GM19438 (cell line): ENCODE data around the gene GPD1L.
"Not testable (repeated sequence)": the region's sequence is repeated elsewhere in the genome, so short reads cannot be mapped to it uniquely, and the experiment has no call there.

Source experiments
- ATAC-seq: cut with Tn5 transposase; IDR thresholded peaks from one replicate; pipeline ENCODE4 v1.9.1; 2021; ENCODE audit warnings: low read depth; ENCODE audit not compliant: unreplicated experiment

Gene GPD1L

DNA sequence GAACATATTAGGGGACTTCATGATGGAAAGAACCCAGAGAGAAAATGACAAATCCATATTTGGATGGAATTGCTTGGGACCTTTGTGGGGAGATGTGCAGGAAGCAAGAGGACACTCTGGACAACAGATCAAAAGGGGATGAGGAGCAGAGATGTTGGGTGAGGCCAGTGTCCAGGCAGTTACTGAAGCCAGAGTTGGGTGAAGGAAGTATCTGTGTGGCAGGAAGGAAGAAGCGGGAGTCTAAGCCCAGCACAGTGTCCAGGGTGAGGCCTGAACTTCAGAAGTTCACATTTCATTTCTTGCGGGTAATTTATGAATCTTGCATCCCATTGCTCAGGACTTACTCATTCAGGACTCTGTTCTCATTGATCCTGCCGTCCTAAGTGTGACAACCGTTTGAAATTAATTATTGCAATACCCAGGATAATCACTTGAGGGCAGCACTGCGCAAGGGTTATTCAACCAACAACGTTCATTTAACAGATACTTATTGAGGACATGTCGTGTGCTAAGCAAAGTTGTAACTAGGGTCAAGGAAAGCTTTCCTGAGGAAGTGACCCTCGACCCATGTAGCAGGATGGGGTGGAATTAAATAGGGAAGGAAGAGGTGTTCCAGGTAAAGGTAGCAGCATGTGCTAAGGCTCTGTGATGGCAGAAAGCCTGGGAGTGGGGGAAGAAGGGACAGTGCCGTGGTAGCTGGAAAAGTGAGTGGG, 70.7 kb downstream of the GPD1L start:
- no peak for ATAC-seq

DNA sequence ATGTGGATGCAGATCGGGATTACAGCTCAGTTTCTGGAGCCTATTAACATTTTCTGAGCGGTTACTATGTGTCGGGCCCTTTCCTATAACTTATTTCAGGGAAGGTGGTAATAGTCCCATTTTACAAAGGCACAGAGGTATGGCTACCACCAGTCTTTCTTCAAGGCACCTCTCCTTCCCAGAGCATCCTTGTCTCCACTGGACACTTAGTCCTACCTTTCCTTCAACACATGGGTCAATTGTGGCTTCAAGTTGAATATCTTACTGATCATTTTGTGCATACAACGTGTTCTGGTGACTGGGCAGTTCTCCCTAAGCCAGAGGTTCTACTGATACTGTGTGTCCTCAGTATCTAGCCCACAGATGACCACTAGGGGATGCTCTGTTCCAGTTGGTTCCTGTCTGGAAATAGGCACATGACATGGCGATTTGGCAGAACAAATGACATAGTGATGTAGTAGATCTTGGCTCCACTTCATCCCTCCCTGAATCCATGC, 71.3 kb downstream of the GPD1L start:
- no peak for ATAC-seq

DNA sequence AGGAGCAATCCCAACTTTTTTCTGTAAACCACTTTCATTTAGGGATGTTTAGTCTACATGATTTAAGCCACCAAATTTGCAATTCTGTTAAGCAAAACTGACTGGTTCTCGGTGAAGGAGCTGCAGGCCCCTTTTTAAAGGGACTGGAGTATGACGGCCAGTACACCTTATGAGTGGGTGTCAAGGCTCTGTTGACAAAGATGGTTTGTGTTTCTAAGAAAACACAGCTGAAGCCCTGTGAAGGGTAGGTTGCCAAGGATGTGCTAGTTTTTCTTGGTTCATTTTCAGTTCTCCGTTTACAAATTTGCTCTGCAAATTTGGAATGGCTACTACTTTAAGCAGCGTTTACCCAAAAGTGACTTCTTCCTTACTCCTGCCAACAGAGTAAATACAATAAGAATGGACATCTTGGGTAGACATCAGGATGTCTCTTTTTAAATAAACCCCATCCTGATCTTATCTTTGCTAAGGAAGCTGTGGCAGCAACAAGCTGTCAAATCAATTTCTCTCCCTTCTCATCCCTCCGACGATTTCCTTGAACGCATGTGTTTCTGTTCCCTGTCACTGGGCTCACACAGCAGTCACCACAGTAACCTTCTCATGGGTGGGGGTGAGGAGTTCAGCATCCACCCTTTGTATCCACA, 73.8 kb downstream of the GPD1L start:
- no peak for ATAC-seq

DNA sequence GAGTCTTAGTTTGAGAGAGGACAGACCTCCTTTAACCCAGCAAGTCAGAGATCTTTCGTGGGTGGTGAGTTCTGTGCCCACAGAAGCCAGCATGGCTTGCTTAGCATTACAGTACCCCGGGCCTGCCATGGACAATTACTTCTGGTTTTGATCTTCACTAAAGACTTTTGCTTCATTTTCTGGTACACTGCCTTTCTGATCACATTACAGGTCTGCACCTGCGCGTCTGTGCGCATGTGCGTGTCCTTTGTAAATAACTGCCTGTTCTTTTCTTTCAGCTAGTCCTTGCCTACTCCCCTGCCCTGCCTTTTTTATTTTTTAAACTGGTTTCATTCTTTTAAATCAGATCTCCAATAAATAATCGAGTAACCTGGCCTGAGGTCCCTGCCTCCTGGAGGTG, 74.9 kb downstream of the GPD1L start:
- ATAC-seq, result no peak

DNA sequence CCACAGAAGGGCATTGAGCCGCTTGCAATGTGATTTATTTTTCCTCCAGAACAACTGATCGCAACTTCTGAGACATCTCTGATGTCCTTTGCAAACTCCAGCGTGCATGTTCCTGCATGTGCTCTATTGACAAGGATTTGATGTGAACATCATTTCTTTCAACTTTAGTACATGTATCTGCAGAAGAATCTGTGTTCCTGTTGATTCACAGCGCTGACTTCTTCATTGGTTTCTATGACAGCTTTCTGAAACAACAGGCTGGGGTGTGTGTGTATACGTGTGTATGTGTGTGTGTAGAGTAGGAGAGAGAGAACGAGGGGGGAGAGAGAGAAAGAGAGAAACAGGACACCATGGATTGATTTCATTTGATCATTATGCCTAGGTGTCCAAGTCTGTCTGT, 75.4 kb downstream of the GPD1L start:
- ATAC-seq, result no peak

DNA sequence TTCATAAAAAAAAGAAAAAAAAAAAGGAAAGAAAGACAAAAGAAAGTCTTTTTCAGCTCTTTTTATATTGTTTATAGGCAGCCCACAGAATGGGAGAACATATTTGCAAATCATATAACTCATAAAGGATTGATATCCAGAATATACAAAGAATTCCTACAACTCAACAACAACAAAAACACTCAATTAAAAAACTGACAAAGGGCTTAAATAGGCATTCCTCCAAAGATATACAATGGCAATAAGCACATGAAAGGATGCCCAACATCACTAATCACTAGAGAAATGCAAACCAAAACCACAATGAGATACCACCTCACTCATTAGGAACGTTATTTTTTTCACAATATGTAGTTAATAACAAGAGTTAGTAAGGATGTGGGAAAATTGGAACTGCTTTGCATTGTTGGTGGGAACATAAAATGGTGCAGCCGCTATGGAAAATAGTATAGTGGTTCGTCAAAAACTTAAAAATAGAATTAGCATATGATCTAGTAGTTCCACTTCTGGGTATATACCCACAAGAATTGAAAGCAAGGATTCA, 77.8 kb downstream of the GPD1L start:
- ATAC-seq, result no peak

DNA sequence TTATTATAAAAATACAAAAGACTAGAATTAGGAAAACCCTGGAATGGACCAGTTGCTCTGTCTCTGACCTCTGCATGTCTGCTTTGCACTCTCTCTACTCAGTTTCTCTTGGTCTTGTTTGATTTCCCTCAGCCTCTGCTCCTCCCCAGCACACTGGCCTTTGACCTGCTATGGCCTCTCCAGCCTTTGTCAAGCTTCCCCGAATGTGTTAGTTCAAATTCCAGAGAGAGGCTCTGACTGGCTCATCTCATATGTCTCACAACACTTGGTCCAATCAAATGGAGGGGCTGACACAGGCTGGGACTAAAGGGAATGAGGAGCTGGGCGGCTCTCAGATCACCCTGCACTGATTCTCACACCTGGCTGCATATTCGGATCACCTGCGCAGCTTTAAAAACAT, 79.7 kb downstream of the GPD1L start:
- ATAC-seq, result no peak

DNA sequence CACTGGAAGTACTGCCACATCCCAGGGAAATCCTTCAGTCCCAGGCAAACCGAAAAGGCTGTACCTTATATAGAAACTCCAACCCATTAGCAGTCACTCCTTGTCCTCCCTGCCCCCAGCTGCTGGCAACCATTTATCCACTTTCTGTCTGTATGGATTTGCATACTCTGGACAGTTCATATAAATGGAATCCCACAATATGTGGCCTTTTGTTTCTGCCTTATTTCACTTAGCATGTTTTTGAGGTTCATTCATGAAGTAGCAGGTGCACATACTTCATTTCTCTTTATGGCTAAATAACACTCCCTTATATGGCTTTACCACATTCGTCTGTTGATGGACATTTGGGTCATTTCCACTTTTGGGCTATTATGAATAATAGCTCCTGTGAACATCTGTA, 80.5 kb downstream of the GPD1L start:
- no peak for ATAC-seq

DNA sequence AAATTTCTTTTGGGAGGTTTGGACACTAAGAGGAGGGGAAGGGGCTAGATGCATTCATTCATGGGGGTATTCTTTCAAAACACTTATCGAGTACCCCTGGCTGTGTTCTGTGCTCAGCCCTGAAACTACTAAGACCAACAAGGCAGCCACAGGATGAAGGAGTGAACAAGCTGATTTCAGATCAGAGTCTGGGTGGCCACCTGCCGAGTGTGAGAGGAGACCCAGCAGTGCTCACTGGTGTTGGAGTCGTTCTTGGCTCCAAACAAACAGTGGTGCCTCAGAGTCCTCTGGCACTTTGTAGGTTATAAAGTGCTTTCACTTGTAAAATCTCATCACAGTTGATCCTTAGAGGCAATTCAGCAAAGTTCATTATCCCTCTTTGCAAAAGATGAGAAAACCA, 83.3 kb downstream of the GPD1L start:
- no peak for ATAC-seq

DNA sequence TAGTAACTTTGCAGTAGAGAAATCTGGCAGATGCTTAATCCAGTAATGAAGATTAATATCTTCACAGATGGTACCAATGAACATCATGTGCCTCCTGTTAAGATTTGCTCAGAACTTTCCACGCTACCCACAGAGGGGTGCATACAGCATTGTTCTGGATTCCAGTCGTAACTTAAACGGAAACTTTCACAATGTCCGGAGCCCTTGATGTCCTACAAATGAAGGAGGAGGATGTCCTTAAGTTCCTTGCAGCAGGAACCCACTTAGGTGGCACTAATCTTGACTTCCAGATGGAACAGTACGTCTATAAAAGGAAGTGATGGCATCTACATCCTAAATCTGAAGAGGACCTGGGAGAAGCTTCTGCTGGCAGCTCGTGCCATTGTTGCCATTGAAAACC, 84.1 kb downstream of the GPD1L start:
- not testable (repeated sequence) for ATAC-seq

DNA sequence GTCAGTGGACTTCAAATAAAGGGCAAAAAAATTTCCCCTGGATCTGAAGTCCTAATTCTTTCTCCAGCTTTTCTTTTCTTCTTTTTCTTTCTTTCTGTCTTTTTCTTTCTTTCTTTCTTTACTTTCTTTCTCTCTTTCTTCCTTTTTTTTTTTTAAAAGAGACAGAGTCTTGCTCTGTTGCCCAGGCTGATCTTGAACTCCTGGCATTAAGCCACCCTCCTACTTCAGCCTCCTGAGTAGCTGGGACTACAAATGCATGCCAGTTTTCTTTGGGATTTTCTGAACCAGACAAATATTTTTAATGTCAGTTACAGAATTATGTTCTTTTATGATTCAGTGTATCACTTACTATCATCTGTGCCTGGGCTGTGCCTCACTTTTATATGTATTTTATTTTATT, 86.7 kb downstream of the GPD1L start:
- no peak for ATAC-seq

DNA sequence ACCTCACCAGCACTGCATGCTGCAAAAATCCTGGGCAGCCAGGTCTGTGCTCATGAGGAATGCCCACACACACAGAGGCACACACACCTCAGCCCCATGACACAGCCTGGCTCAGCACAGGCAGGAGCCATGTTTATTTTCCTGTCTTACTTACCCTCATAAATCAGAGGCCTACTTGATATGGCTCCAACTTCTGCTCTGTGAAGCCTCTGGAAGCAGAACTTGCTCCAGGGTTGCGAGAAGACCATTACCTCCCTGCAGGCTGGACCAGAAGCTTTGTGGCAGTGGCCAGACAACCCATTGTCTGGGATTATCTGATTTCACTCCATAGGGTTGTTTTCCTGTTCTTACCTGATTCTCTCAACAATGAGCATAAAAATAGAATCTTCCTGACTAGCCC, 88.2 kb downstream of the GPD1L start:
- no peak for ATAC-seq

DNA sequence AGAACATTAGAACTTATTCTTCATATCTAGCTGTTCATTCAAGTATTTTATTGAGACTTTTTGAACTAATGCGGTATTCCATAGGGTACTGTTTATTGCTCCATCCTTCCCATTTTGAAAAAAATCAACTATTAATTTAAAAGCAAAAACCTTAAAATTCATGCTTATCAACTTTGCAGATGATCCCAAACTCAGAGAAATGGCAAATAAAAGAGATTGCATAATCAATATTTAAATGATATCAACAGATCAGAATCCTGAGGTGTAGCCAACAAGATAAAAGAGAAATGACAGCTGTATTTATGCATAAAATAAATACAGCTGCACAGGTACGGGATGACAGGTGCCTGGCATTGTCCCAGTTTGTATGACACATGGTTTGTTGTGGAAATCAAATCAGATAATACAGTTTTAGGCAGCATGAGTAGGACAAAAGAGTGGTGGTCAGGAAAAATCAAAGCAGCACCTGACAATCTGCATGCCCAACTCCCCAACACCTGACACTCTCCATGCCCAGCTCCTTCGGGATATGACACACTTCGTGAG, 89.6 kb downstream of the GPD1L start:
- no peak for ATAC-seq

DNA sequence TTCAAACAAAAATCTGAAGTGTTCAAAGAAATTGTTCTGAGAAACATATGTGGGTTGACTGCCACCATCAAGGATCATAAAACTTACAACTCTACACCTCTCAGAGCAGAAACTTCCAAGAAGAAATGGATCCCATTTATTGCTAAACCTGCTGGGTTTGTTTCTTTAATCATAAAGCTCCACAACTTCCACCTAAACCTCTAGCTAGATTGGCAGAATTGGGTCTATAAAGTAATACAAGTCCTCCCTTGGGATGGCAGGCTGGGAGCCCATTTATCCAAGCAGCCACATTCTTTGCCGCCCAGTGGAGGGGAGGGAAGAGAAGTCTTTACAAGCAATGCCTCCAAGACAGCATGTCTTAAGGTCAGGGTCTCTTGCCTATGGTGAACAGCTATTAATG, 91.6 kb downstream of the GPD1L start:
- no peak for ATAC-seq

DNA sequence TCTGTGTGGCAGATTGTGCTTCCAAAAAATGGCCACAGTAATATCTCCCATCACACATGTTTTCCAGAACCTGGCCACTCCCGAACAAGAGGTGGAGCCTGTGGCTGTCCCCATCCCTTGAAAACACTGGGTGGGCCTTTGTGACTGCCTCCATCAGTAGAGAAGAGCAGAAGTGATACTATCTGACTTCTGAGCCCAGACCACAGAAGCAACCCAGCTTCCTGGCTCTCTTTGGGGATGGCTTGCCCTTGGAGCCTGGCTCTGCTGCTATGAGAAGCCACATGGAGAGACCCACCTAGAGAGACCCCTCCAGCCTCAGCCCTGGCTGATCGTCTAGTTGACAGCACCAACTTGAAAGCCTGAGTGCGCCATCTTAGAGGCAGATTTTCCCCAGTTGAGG, 92.3 kb downstream of the GPD1L start:
- no peak for ATAC-seq

DNA sequence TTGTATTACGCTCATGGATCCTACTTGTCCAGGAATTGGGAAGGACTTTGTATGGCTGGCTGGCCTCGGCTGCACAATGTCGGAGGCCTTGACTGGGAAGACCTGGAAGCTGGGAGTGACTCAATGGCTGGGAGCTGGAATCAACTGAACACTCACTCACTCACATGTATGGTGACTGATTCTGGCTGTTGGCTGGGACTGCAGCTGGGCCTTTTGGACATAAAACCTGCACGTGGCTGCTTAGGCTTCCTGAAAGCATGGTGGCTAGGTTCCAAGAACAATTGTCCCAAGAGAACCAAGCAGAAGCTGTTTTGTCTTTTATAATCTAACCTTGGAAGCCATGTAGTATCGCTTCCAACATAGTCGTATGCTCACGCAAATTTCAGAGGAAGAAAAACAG, 94.1 kb downstream of the GPD1L start:
- ATAC-seq, result no peak

DNA sequence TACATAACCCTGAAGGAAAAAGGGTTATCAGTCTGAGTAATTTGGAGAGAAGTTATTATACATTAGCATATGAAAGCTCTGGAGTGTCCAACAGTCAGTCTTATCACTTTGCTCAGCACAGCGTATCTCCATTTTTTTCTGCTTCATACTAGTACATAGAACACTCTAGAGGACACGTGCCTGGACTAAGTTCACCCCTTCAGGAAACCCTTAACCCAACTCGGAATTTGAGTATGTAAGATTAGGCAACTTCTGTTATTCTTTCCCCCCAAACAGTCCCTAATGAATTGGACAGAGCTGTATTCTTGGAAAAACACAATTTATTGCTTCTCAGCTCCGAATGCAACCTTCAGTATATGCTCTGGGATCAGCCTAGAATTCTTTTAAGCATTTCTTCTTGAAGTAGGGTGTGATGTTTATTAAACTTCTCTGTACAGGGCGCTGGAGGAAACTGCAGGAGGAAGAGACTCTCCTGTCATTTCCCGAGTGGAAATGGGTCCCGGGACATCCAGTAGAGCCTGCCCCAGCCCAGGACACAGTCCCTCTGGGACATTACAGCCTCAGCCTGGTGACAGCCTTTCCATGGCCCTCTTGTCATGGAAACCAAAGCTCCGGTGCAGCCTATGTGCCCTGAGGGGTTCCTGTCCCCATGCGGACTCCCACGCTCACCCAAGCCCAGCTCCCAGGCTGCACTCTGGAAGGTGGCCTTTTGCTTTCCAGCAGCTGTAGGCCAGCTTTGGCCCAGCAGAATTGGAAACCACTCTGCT, 94.8 kb downstream of the GPD1L start:
- ATAC-seq, result no peak

DNA sequence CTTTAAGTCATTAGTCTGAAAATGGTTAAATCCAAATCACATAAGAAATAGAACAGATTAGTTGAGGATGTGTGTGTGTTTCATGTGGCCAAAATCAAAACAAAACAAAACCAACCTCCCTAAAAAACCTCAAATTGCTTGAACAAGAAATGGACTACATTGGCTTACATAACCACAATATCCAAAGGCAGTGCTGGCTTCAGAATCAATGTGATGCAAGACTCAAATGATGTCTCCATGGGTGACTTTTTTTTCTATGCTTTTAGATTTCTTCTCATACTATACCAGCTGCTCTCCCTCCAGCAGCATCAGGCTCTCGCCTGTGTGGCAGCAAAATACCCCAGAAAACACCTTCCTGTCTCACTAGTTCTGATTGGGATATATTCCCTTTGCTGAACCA, 96.1 kb downstream of the GPD1L start:
- no peak for ATAC-seq

DNA sequence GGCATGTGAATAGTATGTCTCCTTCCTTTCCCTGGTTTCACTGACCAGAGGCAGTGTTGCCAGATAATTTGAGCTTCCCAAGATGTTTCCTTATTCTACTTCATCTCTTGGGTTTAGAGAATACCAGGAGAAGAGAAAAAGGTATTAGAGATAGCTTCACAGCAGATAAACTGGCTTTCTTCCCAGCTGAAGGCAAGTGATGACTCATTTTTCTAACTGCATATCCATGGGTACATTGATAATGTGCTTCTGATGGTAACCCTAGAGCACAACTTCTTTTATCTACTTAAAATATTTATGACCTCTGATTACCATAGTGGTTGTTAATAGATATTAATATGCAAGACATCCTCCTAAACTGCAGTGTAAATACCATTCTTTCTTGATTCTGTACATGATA, 97.4 kb downstream of the GPD1L start:
- ATAC-seq, result no peak

DNA sequence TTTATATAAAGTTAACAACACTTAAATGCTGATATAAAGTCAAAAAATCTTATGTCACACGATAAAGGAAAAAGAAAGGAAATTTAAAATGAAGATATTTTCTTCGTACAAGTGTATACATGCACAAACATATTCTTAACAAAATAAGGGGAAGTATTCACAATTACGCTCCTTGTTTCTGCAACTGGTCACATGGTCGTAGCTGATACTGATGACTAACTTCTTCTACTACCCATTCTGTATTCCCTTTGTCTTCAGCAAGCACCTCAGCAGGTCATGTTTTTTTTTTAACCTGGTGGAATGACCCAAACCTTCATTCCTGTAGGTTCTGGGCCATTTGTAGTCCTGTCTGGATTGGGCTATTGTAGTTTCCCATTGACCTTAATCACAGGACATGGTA, 102.0 kb downstream of the GPD1L start:
- ATAC-seq, result no peak

DNA sequence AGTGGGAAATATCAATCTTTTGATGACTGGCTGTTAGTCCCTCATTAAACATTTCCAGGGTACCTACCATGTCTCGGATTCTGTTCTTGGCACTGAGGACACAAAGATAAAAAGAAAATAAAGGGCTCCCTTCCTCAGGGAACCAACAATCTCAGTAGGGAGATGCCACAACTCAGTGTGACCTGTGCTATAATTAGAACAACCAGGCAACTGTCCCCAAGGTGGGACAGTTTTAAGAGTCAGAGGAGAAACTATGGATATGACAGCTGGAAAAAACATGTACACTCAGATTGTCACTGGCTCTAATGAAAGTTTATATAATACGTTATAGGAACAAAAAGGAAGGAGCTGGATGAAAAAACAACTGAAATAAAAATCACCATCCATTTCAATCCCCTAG, 108.8 kb downstream of the GPD1L start:
- no peak for ATAC-seq
